Transverse colon (tissue), 4 donors: ENCODE data around the gene ORM1. TPM values are rescaled to one million over a fixed set of nuclear protein-coding genes. Genes with fewer than 3 reads are reported as not detected.

ENCODE experiments used
- DNase-seq: peaks from one replicate; pipeline ENCODE4 v3.0.0-alpha.2; 2019
- H3K27ac ChIP-seq, 4 donors: fragments of 200-600 bp; sonication (generic); 2 replicates each; pipeline ENCODE4 v1.5.1; 2016 to 2018; ENCODE audit warnings: inconsistent platforms in 4 of 4
- H3K27me3 ChIP-seq: fragments of 200-600 bp; sonication (generic); 2 replicates; pipeline ENCODE4 v1.5.1; 2017; ENCODE audit warnings: inconsistent platforms
- H3K36me3 ChIP-seq, 4 donors: fragments of 200-600 bp; sonication (generic); 2 replicates each; pipeline ENCODE4 v1.5.1; 2017 to 2019; ENCODE audit warnings: inconsistent platforms in 4 of 4
- H3K4me1 ChIP-seq, 4 donors: fragments of 200-600 bp; sonication (generic); 2 replicates each; pipeline ENCODE4 v1.5.1; 2017 to 2020; ENCODE audit warnings: inconsistent platforms in 4 of 4
- H3K4me3 ChIP-seq, 4 donors: fragments of 200-600 bp; sonication (generic); 1 replicate in 1 of 4; 2 replicates in 3 of 4; pipeline versions ENCODE4 v1.5.1 to v1.6.1; 2017 to 2019; ENCODE audit warnings: inconsistent platforms in 4 of 4
- H3K9me3 ChIP-seq, 2 donors: fragments of 200-600 bp; sonication (generic); 2 replicates each; pipeline ENCODE4 v1.5.1; 2017 to 2019; ENCODE audit warnings: inconsistent platforms in 2 of 2
- EP300 ChIP-seq: sonication (generic); formaldehyde crosslinking; IDR thresholded peaks from one replicate; pipeline ENCODE4 v1.6.1; 2017; ENCODE audit warnings: antibody characterized with exemption, low read depth
- POLR2A ChIP-seq: fragments of 450-650 bp; IDR thresholded peaks from one replicate; pipeline ENCODE4 v1.6.1; 2016; ENCODE audit warnings: antibody characterized with exemption, mild to moderate bottlenecking, moderate library complexity
- POLR2AphosphoS5 ChIP-seq, 3 donors: sonication (generic); formaldehyde crosslinking; IDR thresholded peaks; one replicate each; pipeline ENCODE4 v1.6.1; 2016; ENCODE audit warnings: antibody characterized with exemption in 3 of 3
- WGBS, 2 donors: methylation state at CpG; one replicate each; pipeline ENCODE4 v1.1.5; 2018; ENCODE audit warnings: low coverage in 1 of 2; 5-methylcytosine and 5-hydroxymethylcytosine counted together
- in situ Hi-C, 4 donors: fragments of 200-750 bp; cut with MboI; loops; one replicate each; pipeline versions ENCODE4 v1.15.0 to v1.15.1; 2017; ENCODE audit warnings: low sequenced_read_pairs in 3 of 4, low pct_ligation_motif_present in 1 of 4, low pct_unique_long_range_greater_than_20kb in 1 of 4
- intact Hi-C: fragments of 100-400 bp; cut with DNase I; formaldehyde crosslinking; loops from one replicate; pipeline ENCODE4 v1.15.1; 2023; ENCODE audit warnings: low total_unique reads
- total RNA-seq, 4 donors: library from RNA; depleted of rRNA; stranded (reverse); fragments of >200 nt; gene quantifications; one replicate each; pipeline ENCODE4 v1.1.0, GENCODE V29; 2016
- TF ChIP-seq, protein P1 (sequence below), 5 experiments: fragments of 200-600 bp in 3 of 5; fragments of 450-650 bp in 2 of 5; sonication (generic) in 3 of 5; IDR thresholded peaks; 1 replicate in 2 of 5; 2 replicates in 3 of 5; pipeline ENCODE4 v1.5.1; 2016 to 2017; ENCODE audit warnings: antibody characterized with exemption in 5 of 5, inconsistent platforms in 3 of 5, mild to moderate bottlenecking in 2 of 5, moderate library complexity in 1 of 5

The ORM1 gene
- total RNA-seq, 4 donors from 2014 or later = not detected

DNA sequence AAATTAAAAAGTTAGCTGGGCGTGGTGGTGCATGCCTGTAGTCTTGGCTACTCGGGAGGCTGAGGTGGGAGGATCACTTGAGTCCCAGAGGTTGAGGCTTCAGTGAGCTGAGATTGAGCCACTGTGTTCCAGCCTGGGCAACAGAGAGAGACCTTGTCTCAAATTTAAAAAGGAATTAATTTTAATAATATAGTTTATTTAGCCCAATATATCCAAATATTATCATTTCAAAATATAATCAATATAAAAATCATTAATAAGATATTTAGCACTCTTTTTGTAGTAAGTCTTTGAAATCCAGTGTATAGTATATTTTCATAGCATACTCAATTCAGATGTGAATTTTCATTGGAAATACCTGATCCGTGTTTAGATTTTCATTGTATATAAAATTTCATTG is 43.2 kb upstream of the ORM1 start:
- TF ChIP-seq POLR2AphosphoS5 (IDR thresholded peaks at IDR 0.05) (no peak), EP300 (no peak), POLR2A (no peak)
- TF ChIP-seq, protein P1, sequence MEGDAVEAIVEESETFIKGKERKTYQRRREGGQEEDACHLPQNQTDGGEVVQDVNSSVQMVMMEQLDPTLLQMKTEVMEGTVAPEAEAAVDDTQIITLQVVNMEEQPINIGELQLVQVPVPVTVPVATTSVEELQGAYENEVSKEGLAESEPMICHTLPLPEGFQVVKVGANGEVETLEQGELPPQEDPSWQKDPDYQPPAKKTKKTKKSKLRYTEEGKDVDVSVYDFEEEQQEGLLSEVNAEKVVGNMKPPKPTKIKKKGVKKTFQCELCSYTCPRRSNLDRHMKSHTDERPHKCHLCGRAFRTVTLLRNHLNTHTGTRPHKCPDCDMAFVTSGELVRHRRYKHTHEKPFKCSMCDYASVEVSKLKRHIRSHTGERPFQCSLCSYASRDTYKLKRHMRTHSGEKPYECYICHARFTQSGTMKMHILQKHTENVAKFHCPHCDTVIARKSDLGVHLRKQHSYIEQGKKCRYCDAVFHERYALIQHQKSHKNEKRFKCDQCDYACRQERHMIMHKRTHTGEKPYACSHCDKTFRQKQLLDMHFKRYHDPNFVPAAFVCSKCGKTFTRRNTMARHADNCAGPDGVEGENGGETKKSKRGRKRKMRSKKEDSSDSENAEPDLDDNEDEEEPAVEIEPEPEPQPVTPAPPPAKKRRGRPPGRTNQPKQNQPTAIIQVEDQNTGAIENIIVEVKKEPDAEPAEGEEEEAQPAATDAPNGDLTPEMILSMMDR (IDR thresholded peaks at IDR 0.05) = no peak
- Histone ChIP-seq H3K36me3 (no peaks in the 10 kb centered on the region), H3K9me3 (no peaks in the 10 kb centered on the region), H3K27me3 (no peaks in the 10 kb centered on the region), H3K4me3 (no peak overlapping the region), H3K27ac (peak overlapping the region in 1 of 4 donors; percentile 21), H3K4me1 (no peaks in the 10 kb centered on the region)
- in situ Hi-C loops (loop anchor here in 3 of 4 donors (10.0 to 25.0 kb wide), 5 partner anchors 125 to 467 kb away; partner anchors contain the start of genes AMBP (in 1 of the 3), COL27A1 (in 1 of the 3) and KIF12 (in 1 of the 3)), intact Hi-C loops (no loop called here)
- WGBS, 2 donors = 75 to 87% methylated on average over 3 of the region's 3 CpGs
- no peak for DNase-seq

DNA sequence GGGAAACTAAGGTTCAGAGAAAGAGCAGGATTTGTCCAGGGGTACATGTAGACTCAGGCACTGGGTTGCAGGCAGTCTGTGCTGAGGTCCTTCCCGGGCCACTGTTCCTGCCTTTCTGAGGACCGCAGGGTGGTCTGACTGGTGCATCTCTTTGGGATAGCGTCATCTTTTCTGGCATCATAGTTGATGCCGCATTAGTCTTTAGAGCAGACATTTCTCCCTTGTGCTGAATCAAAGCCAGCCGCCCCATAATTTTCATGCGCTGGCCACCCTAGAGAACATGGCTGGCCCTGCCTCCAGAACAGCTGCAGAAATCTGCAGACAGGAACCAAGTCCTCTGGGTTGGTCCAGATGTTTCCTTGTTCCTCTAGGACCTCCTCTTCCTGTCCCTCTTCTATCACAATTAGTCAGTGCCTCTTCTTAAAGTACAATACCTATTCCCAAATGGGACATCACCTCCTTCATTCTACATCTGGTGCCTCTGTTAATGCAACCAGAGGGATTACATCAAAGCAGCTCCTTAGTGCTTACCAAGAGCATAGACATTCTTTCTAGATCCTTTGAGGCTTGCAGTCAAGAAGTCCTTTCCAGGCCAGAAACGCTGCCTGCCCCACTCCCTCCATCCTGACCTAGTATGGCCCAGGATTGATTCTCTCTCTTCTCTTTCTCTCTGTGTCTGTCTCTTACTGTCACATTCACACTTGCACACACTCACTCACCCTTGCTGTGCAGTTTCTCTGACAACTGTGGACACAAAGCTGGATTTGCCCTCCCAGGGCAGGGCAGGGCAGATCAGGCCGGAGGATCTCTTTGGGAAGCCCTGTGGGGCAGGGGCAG is 42.0 kb upstream of the ORM1 start:
- no peak overlapping the region for H3K4me3 ChIP-seq
- H3K9me3 ChIP-seq = no peaks in the 10 kb centered on the region
- in situ Hi-C loops (loop anchor here in 3 of 4 donors (10.0 to 25.0 kb wide), 5 partner anchors 126 to 469 kb away; partner anchors contain the start of genes AMBP (in 1 of the 3), COL27A1 (in 1 of the 3) and KIF12 (in 1 of the 3)), intact Hi-C loops (no loop called here)
- no peaks in the 10 kb centered on the region for H3K36me3 ChIP-seq
- H3K4me1 ChIP-seq = no peaks in the 10 kb centered on the region
- WGBS, 2 donors = 63 to 76% methylated on average over 4 to 8 of the region's 8 CpGs
- no peak overlapping the region for H3K27ac ChIP-seq
- DNase-seq = no peak
- TF ChIP-seq POLR2AphosphoS5 (IDR thresholded peaks at IDR 0.05) (no peak), POLR2A (no peak), EP300 (no peak)
- TF ChIP-seq, protein P1 (IDR thresholded peaks at IDR 0.05) = no peak
- no peaks in the 10 kb centered on the region for H3K27me3 ChIP-seq

GRCh38 chr9:114281473-114282103 is 41.3 kb upstream of the ORM1 start:
- WGBS, 2 donors = 76 to 80% methylated on average over 2 to 12 of the region's 12 CpGs
- TF ChIP-seq, protein P1 (IDR thresholded peaks at IDR 0.05) = no peak
- TF ChIP-seq POLR2AphosphoS5 (IDR thresholded peaks at IDR 0.05) (no peak), EP300 (no peak), POLR2A (no peak)
- no peaks in the 10 kb centered on the region for H3K36me3 ChIP-seq
- no peaks in the 10 kb centered on the region for H3K27me3 ChIP-seq
- H3K9me3 ChIP-seq = no peaks in the 10 kb centered on the region
- H3K27ac ChIP-seq = no peak overlapping the region
- no peak overlapping the region for H3K4me3 ChIP-seq
- H3K4me1 ChIP-seq = no peaks in the 10 kb centered on the region
- DNase-seq = no peak
- in situ Hi-C loops (loop anchor here in 3 of 4 donors (10.0 to 25.0 kb wide), 5 partner anchors 127 to 469 kb away; partner anchors contain the start of genes AMBP (in 1 of the 3), COL27A1 (in 1 of the 3) and KIF12 (in 1 of the 3)), intact Hi-C loops (loop anchor here (1.0 kb wide), 1 partner anchor 207 kb away; no protein-coding TSS in a partner anchor)

DNA sequence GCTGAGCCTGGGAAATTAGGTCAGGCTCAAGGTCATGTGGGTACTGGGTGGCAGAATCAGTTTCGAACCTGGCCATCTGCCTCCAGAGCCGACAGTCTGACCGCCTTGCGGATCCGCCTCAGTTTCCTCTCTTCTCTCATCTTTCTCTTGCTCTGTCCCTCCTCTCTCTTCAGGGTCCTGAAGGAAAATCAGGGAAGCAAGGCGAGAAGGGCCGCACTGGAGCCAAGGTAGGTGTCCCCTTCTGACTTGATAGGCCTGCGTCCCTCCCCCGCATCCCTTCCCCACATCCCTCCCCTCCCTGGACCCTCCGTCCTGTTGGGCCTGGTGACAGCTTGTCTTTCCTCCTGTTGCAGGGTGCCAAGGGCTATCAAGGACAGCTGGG is 40.8 kb upstream of the ORM1 start:
- no peaks in the 10 kb centered on the region for H3K4me1 ChIP-seq
- H3K27ac ChIP-seq = no peak overlapping the region
- H3K27me3 ChIP-seq = no peaks in the 10 kb centered on the region
- in situ Hi-C loops (loop anchor here in 3 of 4 donors (10.0 to 25.0 kb wide), 5 partner anchors 127 to 470 kb away; partner anchors contain the start of genes AMBP (in 1 of the 3), COL27A1 (in 1 of the 3) and KIF12 (in 1 of the 3)), intact Hi-C loops (loop anchor here (1.0 kb wide), 1 partner anchor 208 kb away; no protein-coding TSS in a partner anchor)
- no peaks in the 10 kb centered on the region for H3K36me3 ChIP-seq
- no peak for TF ChIP-seq POLR2AphosphoS5 (IDR thresholded peaks at IDR 0.05)
- TF ChIP-seq, protein P1 (IDR thresholded peaks at IDR 0.05) = no peak
- no peak for TF ChIP-seq EP300
- TF ChIP-seq POLR2A = no peak
- H3K9me3 ChIP-seq = no peaks in the 10 kb centered on the region
- DNase-seq = no peak
- H3K4me3 ChIP-seq = no peak overlapping the region
- WGBS, 2 donors = 83 to 87% methylated on average over 1 to 10 of the region's 10 CpGs
